ENCODE data around the gene TCF7L1.

TCF7L1 gene

GRCh38 chr2:85282914-85283313 is 149.7 kb downstream of the TCF7L1 start:
- H3K4me3 ChIP-seq: no peak overlapping the region
- no peak for DNase-seq (ENCODE audit: low spot score)
- H3K27ac ChIP-seq: no peak overlapping the region
- TF ChIP-seq CTCF (IDR thresholded peaks at IDR 0.05): no peak

GRCh38 chr2:85283641-85284040 is 150.4 kb downstream of the TCF7L1 start:
- no peak for TF ChIP-seq CTCF (IDR thresholded peaks at IDR 0.05)
- DNase-seq (ENCODE audit: low spot score): no peak

GRCh38 chr2:85286918-85287317 is 153.7 kb downstream of the TCF7L1 start:
- no peak for TF ChIP-seq CTCF (IDR thresholded peaks at IDR 0.05)
- Histone ChIP-seq H3K4me3 (no peak overlapping the region), H3K27ac (no peak overlapping the region)
- DNase-seq (ENCODE audit: low spot score): no peak

More at GRCh38 chr2:85283641-85284040, 150.4 kb downstream of the TCF7L1 start:
- Histone ChIP-seq H3K27ac (no peak overlapping the region), H3K4me3 (no peak overlapping the region)

- Histone ChIP-seq H3K4me3 (no peak overlapping the region), H3K27ac (no peak overlapping the region)
- no peak for TF ChIP-seq CTCF (IDR thresholded peaks at IDR 0.05)
- no peak for DNase-seq (ENCODE audit: low spot score)
These were observed 154.5 kb downstream of the TCF7L1 start for GRCh38 chr2:85287721-85288120.

- no peak for TF ChIP-seq CTCF (IDR thresholded peaks at IDR 0.05)
- H3K4me3 ChIP-seq: no peak overlapping the region
- H3K27ac ChIP-seq: no peak overlapping the region
- no peak for DNase-seq (ENCODE audit: low spot score)
These were observed 155.1 kb downstream of the TCF7L1 start for GRCh38 chr2:85288244-85288725.

GRCh38 chr2:85291425-85292023 is 158.3 kb downstream of the TCF7L1 start:
- peak overlapping the region in 1 of 2 donors; percentile 4 for H3K27ac ChIP-seq
- TF ChIP-seq CTCF (IDR thresholded peaks at IDR 0.05): no peak
- no peak overlapping the region for H3K4me3 ChIP-seq
- no peak for DNase-seq (ENCODE audit: low spot score)

GRCh38 chr2:85302121-85302520 is 168.9 kb downstream of the TCF7L1 start:
- Histone ChIP-seq H3K27ac (no peak overlapping the region), H3K4me3 (no peak overlapping the region)
- DNase-seq (ENCODE audit: low spot score): no peak
- TF ChIP-seq CTCF (IDR thresholded peaks at IDR 0.05): no peak

All from coronary artery (tissue), 2 donors.